GM12872 (cell line): ENCODE results near the gene SLC29A1.

Experiments
- TF ChIP-seq, protein P1 (sequence below): IDR thresholded peaks from 3 replicates; pipeline ENCODE4 v1.5.1; 2011; ENCODE audit warnings: low read depth, mild to moderate bottlenecking, low read length, moderate library complexity; ENCODE audit not compliant: insufficient read depth

SLC29A1 gene

DNA sequence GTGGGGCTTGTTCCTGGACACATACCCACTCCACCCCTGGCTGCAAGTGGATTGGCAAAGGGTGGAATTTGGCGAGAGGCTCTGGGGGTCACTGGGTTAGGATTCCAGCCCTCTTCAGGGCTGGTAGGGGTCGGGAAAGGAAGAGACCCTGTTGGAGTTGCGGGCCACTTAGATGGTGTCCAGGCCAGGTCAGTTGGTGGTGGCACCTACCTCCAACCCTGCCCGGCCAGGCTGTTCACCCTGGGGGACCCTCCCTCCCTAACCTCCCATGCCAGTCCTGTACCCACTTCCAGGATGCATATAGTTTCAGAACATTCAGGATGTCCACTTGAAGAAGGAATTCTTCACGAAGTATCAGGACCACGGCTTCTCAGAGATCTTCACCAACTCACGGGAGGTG, 43.7 kb upstream of the SLC29A1 start:
- TF ChIP-seq, protein P1, sequence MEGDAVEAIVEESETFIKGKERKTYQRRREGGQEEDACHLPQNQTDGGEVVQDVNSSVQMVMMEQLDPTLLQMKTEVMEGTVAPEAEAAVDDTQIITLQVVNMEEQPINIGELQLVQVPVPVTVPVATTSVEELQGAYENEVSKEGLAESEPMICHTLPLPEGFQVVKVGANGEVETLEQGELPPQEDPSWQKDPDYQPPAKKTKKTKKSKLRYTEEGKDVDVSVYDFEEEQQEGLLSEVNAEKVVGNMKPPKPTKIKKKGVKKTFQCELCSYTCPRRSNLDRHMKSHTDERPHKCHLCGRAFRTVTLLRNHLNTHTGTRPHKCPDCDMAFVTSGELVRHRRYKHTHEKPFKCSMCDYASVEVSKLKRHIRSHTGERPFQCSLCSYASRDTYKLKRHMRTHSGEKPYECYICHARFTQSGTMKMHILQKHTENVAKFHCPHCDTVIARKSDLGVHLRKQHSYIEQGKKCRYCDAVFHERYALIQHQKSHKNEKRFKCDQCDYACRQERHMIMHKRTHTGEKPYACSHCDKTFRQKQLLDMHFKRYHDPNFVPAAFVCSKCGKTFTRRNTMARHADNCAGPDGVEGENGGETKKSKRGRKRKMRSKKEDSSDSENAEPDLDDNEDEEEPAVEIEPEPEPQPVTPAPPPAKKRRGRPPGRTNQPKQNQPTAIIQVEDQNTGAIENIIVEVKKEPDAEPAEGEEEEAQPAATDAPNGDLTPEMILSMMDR: no peak

- TF ChIP-seq, protein P1: no peak
Observed at GRCh38 chr6:44180406-44180805, 43.0 kb upstream of the SLC29A1 start.

DNA sequence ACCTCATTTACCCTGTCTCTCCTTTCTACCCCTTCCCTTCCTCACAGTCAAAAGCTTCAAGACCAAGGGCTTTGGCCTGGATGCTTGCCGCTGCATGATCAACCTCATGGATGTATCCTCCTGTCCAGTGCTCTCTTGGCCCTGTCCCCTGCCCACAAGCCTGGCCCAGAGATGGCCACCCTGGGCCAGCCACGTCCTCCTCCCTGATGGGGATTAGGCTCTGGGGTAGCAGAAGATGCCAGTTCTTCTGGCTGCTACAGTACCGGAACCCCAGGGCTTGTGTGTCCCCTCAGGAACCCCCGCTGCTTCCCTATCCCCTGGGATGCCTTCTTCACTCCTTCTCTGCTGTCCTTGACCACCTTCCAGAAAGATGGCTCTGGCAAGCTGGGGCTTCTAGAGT, 42.5 kb upstream of the SLC29A1 start:
- TF ChIP-seq, protein P1: no peak

DNA sequence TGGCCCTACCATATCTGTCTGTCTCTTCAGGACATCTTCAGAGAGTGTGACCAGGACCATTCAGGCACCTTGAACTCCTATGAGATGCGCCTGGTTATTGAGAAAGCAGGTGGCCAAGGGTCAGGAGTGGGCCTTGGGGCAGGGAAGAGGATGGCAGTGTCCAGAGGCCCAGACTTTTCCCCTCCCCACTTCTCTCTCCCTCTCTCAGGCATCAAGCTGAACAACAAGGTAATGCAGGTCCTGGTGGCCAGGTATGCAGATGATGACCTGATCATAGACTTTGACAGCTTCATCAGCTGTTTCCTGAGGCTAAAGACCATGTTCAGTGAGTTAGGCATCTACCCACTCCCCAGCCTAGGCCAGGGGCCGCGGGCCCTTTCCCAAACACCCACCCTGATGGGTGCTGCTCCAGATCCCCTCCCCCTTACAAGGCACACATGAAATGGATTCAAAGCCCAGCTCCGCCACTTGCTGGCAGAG, 40.4 kb upstream of the SLC29A1 start:
- TF ChIP-seq, protein P1: no peak

- TF ChIP-seq, protein P1: no peak
Observed at GRCh38 chr6:44183783-44184182, 39.6 kb upstream of the SLC29A1 start.

DNA sequence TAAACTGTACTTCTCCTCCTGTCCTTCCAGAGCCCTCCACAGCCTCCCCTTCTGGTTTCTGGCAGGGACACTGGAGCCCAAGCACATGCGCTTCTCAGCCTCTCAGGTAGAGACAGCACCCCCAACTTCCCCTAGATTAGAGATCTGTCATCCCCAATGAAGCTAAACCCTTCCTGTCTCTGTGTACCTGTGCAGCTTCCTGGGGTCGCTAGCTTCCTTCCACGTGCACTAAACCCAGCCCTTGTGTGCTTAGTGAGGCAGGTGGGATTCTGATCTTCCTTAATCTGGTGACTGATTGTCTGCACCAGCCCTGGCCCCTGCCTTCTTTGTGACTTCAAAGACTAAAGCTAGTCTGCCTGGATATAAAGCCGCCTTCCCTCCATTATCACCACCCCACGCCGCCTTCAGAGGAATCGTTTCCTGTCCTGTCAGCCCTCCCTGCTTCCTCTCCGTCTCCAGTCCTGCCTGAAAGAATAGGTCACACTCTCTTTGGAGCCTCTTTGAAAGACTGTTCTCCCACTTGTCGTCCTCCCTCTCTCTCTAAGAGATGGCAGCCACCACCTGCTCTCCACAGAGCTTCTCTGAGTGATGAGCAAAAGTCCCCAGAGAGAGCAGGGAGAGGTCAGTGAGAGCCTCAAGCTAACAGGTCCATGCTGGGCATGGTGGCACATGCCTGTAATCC, 37.3 kb upstream of the SLC29A1 start:
- TF ChIP-seq, protein P1: no peak

DNA sequence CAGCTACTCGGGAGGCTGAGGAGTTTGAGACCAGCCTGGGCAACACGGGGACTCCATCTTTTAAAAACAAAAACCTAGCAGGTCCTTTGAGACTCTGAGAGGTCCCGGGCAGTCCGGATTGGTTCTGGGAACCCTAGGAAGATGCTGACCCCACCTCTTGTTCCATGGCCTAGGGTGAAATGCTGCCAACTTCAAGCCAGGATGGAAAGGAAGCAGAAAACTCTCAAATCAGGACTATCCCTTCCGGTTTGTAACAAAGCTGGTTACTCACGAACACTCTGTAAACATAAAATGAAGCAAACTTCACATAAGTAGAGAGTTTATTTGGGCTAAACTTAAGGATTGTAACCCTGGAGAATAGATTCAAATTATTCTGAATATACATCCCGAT, 36.8 kb upstream of the SLC29A1 start:
- TF ChIP-seq, protein P1: no peak
